Measurements from ENCODE around the gene SCT. TPM values are rescaled to one million over a fixed set of nuclear protein-coding genes. Genes with fewer than 3 reads are reported as not detected.

Gene SCT
- total and polyA plus RNA-seq, 2 of the 8 experiments (the other 6 are each of a cell fraction or from before 2014, with no cell fraction given): 1.7 to 2.0 TPM

GRCh38 chr11:610146-610801 is 16.7 kb downstream of the SCT start:
- no peak overlapping the region for H2AFZ ChIP-seq (ENCODE audit: low read length)
- H4K8ac ChIP-seq (ENCODE audit: extremely low read depth, insufficient read depth, low read length): no peak overlapping the region
- no peak overlapping the region for H3K14ac ChIP-seq (ENCODE audit: insufficient read length)
- no peak overlapping the region for H3K4me3 ChIP-seq (ENCODE audit: extremely low read depth in 1 of 4, insufficient read depth in 2 of 4, low read depth in 3 of 4, low read length in 4 of 4)
- no peak overlapping the region for H2AK5ac ChIP-seq (ENCODE audit: low read depth, low read length)
- no peak overlapping the region for H2BK5ac ChIP-seq (ENCODE audit: low read depth, low read length)
- 97% methylated on average over 18 of the region's 18 CpGs; no CpG with 5 or more reads in 1 of the 2 experiments for WGBS, 2 experiments (ENCODE audit: extremely low coverage in 1 of 2, insufficient coverage in 1 of 2, insufficient read length in 1 of 2, insufficient replicate concordance in 2 of 2, low coverage in 1 of 2, low lambda C conversion rate in 2 of 2, missing lambda C conversion rate in 1 of 2)
- H3K27me3 ChIP-seq (replicated peaks in 1 of 4; ENCODE audit: control insufficient read depth in 3 of 4, extremely low read depth in 1 of 4, insufficient read depth in 3 of 4, low read length in 3 of 4): no peaks in the 10 kb centered on the region
- peaks cover 24 to 34% of the 10 kb centered on the region in 2 experiments for H4K20me1 ChIP-seq (replicated peaks in 1 of 2; ENCODE audit: control insufficient read depth in 1 of 2, insufficient read depth in 2 of 2, low read length in 2 of 2)
- no peak overlapping the region for H4K91ac ChIP-seq (replicated peaks; ENCODE audit: insufficient read length, low read length)
- no peak overlapping the region for H3K23ac ChIP-seq (ENCODE audit: insufficient read length)
- ChIA-PET CTCF (ENCODE audit: partially characterized antibody) (interaction anchor here (0.8 to 1.3 kb wide), 4 partner anchors 19 to 234 kb away, joined by 3 to 4 read pairs (median 3); no protein-coding TSS in a partner anchor), POLR2A (ENCODE audit: partially characterized antibody) (interaction anchor here (1.0 to 1.5 kb wide), 2 partner anchors 32 to 51 kb away, joined by 3 to 4 read pairs; no protein-coding TSS in a partner anchor)
- H3K9ac ChIP-seq (replicated peaks in 1 of 4; ENCODE audit: extremely low read depth in 1 of 4, low read depth in 3 of 4, low read length in 3 of 4): no peak overlapping the region
- peaks cover 1% of the 10 kb centered on the region; the same call in 1 of the 2 replicates for H3K23me2 ChIP-seq (ENCODE audit: low read depth, low read length)
- peaks cover 27 to 72% (median 61%) of the 10 kb centered on the region in 4 experiments for H3K36me3 ChIP-seq (ENCODE audit: control insufficient read depth in 2 of 4, insufficient read depth in 4 of 4, low read length in 3 of 4)
- no peaks in the 10 kb centered on the region for H3K9me3 ChIP-seq (ENCODE audit: insufficient read depth in 2 of 2, low read depth in 1 of 2, low read length in 1 of 2)
- H3K79me1 ChIP-seq (ENCODE audit: low read depth, low read length): peaks cover 10% of the 10 kb centered on the region
- H3K4me2 ChIP-seq (ENCODE audit: insufficient read depth in 1 of 2, low read depth in 2 of 2, low read length in 2 of 2): no peak overlapping the region
- no peaks in the 10 kb centered on the region for H3K79me2 ChIP-seq (ENCODE audit: control insufficient read depth in 1 of 2, insufficient read depth in 2 of 2, low read length in 2 of 2)
- peaks cover 0 to 11% (median 3%) of the 10 kb centered on the region in 4 experiments; a peak in 5 of 7 replicates for H3K4me1 ChIP-seq (replicated peaks in 1 of 4; ENCODE audit: control insufficient read depth in 3 of 4, insufficient read depth in 4 of 4, low read length in 3 of 4)
- H3K27ac ChIP-seq (ENCODE audit: low read depth, low read length): no peak overlapping the region
- H3K56ac ChIP-seq (replicated peaks; ENCODE audit: insufficient read length, low read depth, low read length): no peak overlapping the region
- H2BK20ac ChIP-seq (ENCODE audit: low read length): no peak overlapping the region
- H2BK12ac ChIP-seq (ENCODE audit: low read depth, low read length): no peak overlapping the region
- H4K5ac ChIP-seq (ENCODE audit: insufficient read length, low read depth, low read length): no peak overlapping the region
- no peak overlapping the region for H3K4ac ChIP-seq (replicated peaks; ENCODE audit: insufficient read length, low read depth, low read length)
- no peak for FAIRE-seq
- DNase-seq (ENCODE audit: low read depth in 1 of 2, low spot score in 2 of 2): no peak
- no peak overlapping the region for H2BK120ac ChIP-seq (replicated peaks; ENCODE audit: low read depth, low read length)
- H2BK15ac ChIP-seq (ENCODE audit: low read length): no peak overlapping the region
- H3K18ac ChIP-seq (ENCODE audit: extremely low read depth, low read length): no peak overlapping the region
- TF ChIP-seq CEBPB (IDR thresholded peaks at IDR 0.05; ENCODE audit: low read depth, low read length) (no peak), JUND (IDR thresholded peaks at IDR 0.05; ENCODE audit: low read length) (no peak), JUN (IDR thresholded peaks at IDR 0.05; ENCODE audit: low read depth, low read length) (no peak), RNF2 (IDR thresholded peaks at IDR 0.05; ENCODE audit: borderline replicate concordance, low read depth, low read length, missing control alignments, poor library complexity, severe bottlenecking) (no peak), ZNF274 (IDR thresholded peaks at IDR 0.05; ENCODE audit: borderline replicate concordance, extremely low read depth, low read length) (no peak), HDAC2 (IDR thresholded peaks at IDR 0.05; ENCODE audit: borderline replicate concordance in 1 of 2, low read depth in 2 of 2, low read length in 2 of 2) (no peak), TAF1 (IDR thresholded peaks at IDR 0.05; ENCODE audit: low read depth, low read length) (no peak), RAD21 (IDR thresholded peaks at IDR 0.05 in 1 of 2, conservative IDR thresholded peaks at IDR 0.05 in 1 of 2; ENCODE audit: low read depth in 2 of 2, low read length in 2 of 2) (no peak), BRCA1 (IDR thresholded peaks at IDR 0.05; ENCODE audit: low read depth, low read length) (no peak), CHD1 (IDR thresholded peaks at IDR 0.05; ENCODE audit: low read depth, low read length) (no peak), NRF1 (IDR thresholded peaks at IDR 0.05; ENCODE audit: low read depth, low read length) (no peak), KDM4A (IDR thresholded peaks at IDR 0.05; ENCODE audit: low read depth, low read length, severe bottlenecking) (no peak)
